ENCODE measurements around the gene SEPTIN10. TPM values are rescaled to one million over a fixed set of nuclear protein-coding genes. Genes with fewer than 3 reads are reported as not detected.

Gene SEPTIN10
- polyA plus RNA-seq, 1 donor from 2014 or later: 7.4 TPM

DNA sequence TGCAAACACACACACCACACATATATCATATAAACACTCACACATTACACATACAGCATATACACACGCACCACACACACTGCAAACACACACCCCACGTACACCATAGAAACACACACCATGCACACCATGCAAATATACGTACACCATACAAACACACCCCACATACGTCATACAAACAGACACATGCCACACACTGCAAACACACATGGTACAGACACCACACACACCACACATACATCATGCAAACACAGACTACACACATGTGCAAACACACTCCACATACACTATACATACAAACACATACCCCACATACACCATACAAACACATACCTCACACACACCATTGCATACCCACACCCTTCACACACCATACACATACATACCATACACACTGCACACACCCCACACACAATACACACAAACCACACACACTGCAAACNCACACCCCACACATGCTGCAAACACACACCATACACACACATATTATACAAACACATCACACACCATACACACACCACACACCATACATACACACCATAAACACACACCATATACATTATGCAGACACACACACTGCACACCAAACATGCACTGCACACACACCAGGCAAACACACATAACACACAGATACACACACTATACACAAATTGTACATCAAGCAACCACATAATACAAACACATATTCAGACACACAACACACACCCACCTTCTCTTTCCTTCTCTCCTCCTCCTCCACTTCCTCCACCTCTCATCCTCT, 120.4 kb downstream of the SEPTIN10 start:
- Histone ChIP-seq H2AFZ (ENCODE audit: low read depth, low read length) (no peak overlapping the region), H3K9me2 (ENCODE audit: insufficient read depth, low read length) (no peaks in the 10 kb centered on the region), H3F3A (ENCODE audit: insufficient read depth, low read length, poor library complexity, severe bottlenecking) (peaks cover 4% of the 10 kb centered on the region), H3K27ac (ENCODE audit: low read length) (no peak overlapping the region), H4K20me1 (ENCODE audit: insufficient read depth) (no peaks in the 10 kb centered on the region), H3K79me2 (replicated peaks; ENCODE audit: insufficient read depth, low read length) (no peaks in the 10 kb centered on the region), H3K9me3 (ENCODE audit: low read length) (no peaks in the 10 kb centered on the region), H3K36me3 (ENCODE audit: insufficient read depth, low read length) (no peaks in the 10 kb centered on the region), H3K27me3 (ENCODE audit: insufficient read depth, low read depth, low read length) (no peaks in the 10 kb centered on the region), H3K4me2 (ENCODE audit: low read length) (no peak overlapping the region), H3K9ac (ENCODE audit: low read length) (no peak overlapping the region), H3K4me3 (ENCODE audit: low read length) (no peak overlapping the region)
- TF ChIP-seq MXI1 (conservative IDR thresholded peaks at IDR 0.05; ENCODE audit: poor library complexity, severe bottlenecking): no peak
- TF ChIP-seq, protein P1, sequence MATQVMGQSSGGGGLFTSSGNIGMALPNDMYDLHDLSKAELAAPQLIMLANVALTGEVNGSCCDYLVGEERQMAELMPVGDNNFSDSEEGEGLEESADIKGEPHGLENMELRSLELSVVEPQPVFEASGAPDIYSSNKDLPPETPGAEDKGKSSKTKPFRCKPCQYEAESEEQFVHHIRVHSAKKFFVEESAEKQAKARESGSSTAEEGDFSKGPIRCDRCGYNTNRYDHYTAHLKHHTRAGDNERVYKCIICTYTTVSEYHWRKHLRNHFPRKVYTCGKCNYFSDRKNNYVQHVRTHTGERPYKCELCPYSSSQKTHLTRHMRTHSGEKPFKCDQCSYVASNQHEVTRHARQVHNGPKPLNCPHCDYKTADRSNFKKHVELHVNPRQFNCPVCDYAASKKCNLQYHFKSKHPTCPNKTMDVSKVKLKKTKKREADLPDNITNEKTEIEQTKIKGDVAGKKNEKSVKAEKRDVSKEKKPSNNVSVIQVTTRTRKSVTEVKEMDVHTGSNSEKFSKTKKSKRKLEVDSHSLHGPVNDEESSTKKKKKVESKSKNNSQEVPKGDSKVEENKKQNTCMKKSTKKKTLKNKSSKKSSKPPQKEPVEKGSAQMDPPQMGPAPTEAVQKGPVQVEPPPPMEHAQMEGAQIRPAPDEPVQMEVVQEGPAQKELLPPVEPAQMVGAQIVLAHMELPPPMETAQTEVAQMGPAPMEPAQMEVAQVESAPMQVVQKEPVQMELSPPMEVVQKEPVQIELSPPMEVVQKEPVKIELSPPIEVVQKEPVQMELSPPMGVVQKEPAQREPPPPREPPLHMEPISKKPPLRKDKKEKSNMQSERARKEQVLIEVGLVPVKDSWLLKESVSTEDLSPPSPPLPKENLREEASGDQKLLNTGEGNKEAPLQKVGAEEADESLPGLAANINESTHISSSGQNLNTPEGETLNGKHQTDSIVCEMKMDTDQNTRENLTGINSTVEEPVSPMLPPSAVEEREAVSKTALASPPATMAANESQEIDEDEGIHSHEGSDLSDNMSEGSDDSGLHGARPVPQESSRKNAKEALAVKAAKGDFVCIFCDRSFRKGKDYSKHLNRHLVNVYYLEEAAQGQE (IDR thresholded peaks at IDR 0.05; ENCODE audit: borderline replicate concordance): no peak
- TF ChIP-seq, protein P2, sequence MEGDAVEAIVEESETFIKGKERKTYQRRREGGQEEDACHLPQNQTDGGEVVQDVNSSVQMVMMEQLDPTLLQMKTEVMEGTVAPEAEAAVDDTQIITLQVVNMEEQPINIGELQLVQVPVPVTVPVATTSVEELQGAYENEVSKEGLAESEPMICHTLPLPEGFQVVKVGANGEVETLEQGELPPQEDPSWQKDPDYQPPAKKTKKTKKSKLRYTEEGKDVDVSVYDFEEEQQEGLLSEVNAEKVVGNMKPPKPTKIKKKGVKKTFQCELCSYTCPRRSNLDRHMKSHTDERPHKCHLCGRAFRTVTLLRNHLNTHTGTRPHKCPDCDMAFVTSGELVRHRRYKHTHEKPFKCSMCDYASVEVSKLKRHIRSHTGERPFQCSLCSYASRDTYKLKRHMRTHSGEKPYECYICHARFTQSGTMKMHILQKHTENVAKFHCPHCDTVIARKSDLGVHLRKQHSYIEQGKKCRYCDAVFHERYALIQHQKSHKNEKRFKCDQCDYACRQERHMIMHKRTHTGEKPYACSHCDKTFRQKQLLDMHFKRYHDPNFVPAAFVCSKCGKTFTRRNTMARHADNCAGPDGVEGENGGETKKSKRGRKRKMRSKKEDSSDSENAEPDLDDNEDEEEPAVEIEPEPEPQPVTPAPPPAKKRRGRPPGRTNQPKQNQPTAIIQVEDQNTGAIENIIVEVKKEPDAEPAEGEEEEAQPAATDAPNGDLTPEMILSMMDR (IDR thresholded peaks at IDR 0.05; ENCODE audit: poor library complexity, severe bottlenecking): no peak
- no peak for TF ChIP-seq EP300 (conservative IDR thresholded peaks at IDR 0.05; ENCODE audit: poor library complexity, severe bottlenecking)
- TF ChIP-seq EZH2 (IDR thresholded peaks at IDR 0.05; ENCODE audit: borderline replicate concordance, insufficient read depth, low read length, poor library complexity, severe bottlenecking): no peak
- no peak for TF ChIP-seq TAF1 (IDR thresholded peaks at IDR 0.05; ENCODE audit: low read depth)

Other genes with a start within 250 kb of the SEPTIN10 start
- gene SOWAHC, start 398 bp upstream of the SEPTIN10 start, polyA plus RNA-seq: 5.8 and 6.2 TPM in 2 replicates
- gene RGPD5, start 180.3 kb upstream of the SEPTIN10 start, polyA plus RNA-seq: 20.2 and 22.1 TPM in 2 replicates